Measurements from ENCODE around the gene EML3.

DNA sequence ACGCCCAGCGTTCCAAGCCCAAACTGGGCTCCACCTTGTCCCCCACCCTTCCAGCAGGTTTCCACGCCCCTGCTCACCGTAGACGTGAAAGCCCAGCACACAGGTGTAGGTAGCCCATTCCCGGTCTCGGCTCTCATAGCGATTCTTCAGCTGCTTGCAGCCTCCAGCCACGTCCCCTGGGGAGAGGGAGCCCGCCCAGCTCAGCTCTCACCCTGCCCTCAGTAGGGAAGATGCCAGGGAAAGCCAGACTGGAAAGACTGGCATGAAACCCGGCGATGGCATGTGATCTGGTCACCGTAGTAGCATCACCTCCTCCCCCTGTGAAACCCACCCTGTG, 9.5 kb downstream of the EML3 start:
- no peak for TF ChIP-seq POLR2A (IDR thresholded peaks at IDR 0.05; ENCODE audit: low read depth, low read length)
- TF ChIP-seq TAF1 (IDR thresholded peaks at IDR 0.05; ENCODE audit: borderline replicate concordance, low read depth, low read length) = no peak
- TF ChIP-seq POLR2AphosphoS5 (IDR thresholded peaks at IDR 0.05; ENCODE audit: low read depth, low read length) = no peak

Measured in GM12892 (cell line).